K562 (cell line): Measurements from ENCODE around the gene ARHGAP42. TPM values are rescaled to one million over a fixed set of nuclear protein-coding genes. Genes with fewer than 3 reads are reported as not detected.

Experiments used
- ATAC-seq: fragments of 200-7000 bp; cut with Tn5 transposase; 3 replicates; pipeline ENCODE4 v1.9.1; 2020; ENCODE audit warnings: moderate library complexity
- BruUV-seq: library from RNA; stranded (reverse); fragments of 400-500 nt; replicated peaks from 2 replicates; lab custom pipeline; 2021; lab: Mats Ljungman, UMichigan
- CTCF ChIA-PET: fragments of 300-600 bp; formaldehyde crosslinking; extraction: SDS; loops from one replicate; lab custom pipeline; 2021; ENCODE audit warnings: low intra/inter-chr PET ratio; lab: Yijun Ruan, JAX
- POLR2A ChIA-PET: fragments of 300-600, 350-650 bp; sonication (Branson Sonifier 250); formaldehyde crosslinking; extraction: SDS; loops from one replicate; lab custom pipeline; 2021; ENCODE audit warnings: antibody characterized with exemption, inconsistent platforms; lab: Yijun Ruan, JAX
- DNase-seq, 4 experiments: peaks; one replicate each; pipeline versions ENCODE4 v3.0.0 to v3.0.0-alpha.2; 2011 to 2018; ENCODE audit warnings: low spot score in 3 of 4, mixed read lengths in 3 of 4; ENCODE audit errors: extremely low read depth in 1 of 4
- FAIRE-seq: peaks from 2 replicates; lab custom pipeline; 2011; peaks lifted over from hg19 to GRCh38; lab: Jason Lieb, UNC
- H2AFZ ChIP-seq: 2 replicates; pipeline ENCODE4 v1.6.0; 2011; ENCODE audit warnings: low read depth, low read length, control low read depth, inconsistent platforms
- H3K27ac ChIP-seq: fragments of 200-600 bp; 3 replicates; pipeline ENCODE4 v1.8.0; 2011; ENCODE audit warnings: low read depth, mild to moderate bottlenecking, control low read depth, inconsistent platforms, low read length, moderate library complexity, mixed read lengths; ENCODE audit errors: extremely low read depth
- H3K27me3 ChIP-seq, 2 experiments: fragments of 300-600 bp in 1 of 2; 2 replicates in 1 of 2; 3 replicates in 1 of 2; pipeline versions ENCODE4 v1.6.0 to v1.8.0; 2011; ENCODE audit warnings: inconsistent platforms in 2 of 2, low read length in 2 of 2, mild to moderate bottlenecking in 1 of 2, mixed read lengths in 1 of 2, moderate library complexity in 1 of 2; ENCODE audit not compliant: control insufficient read depth in 2 of 2, insufficient read depth in 2 of 2
- H3K36me3 ChIP-seq: fragments of 300-600 bp; 3 replicates; pipeline ENCODE4 v1.8.0; 2011; ENCODE audit warnings: mild to moderate bottlenecking, low read length, inconsistent platforms; ENCODE audit not compliant: control insufficient read depth, insufficient read depth
- H3K4me1 ChIP-seq, 2 experiments: fragments of 200-600 bp in 1 of 2; replicated peaks in 1 of 2; 2 replicates in 1 of 2; 3 replicates in 1 of 2; pipeline versions ENCODE4 v1.5.1 to v1.8.0; 2011; ENCODE audit warnings: inconsistent platforms in 2 of 2, low read length in 2 of 2, mild to moderate bottlenecking in 1 of 2, mixed read lengths in 1 of 2, moderate library complexity in 1 of 2; ENCODE audit not compliant: control insufficient read depth in 2 of 2, insufficient read depth in 2 of 2
- H3K4me2 ChIP-seq: 2 replicates; pipeline ENCODE4 v1.6.1; 2011; ENCODE audit warnings: low read length, control low read depth, inconsistent platforms, mixed read lengths; ENCODE audit not compliant: insufficient read depth
- H3K4me3 ChIP-seq: fragments of 200-600 bp; sonication (generic), shearing (Covaris generic); 2 replicates; pipeline ENCODE4 v1.5.1; 2016; ENCODE audit warnings: control low read depth, inconsistent platforms
- H3K79me2 ChIP-seq: fragments of 200-600 bp; 3 replicates; pipeline ENCODE4 v1.8.0; 2011; ENCODE audit warnings: low read length, inconsistent platforms; ENCODE audit not compliant: control insufficient read depth, insufficient read depth
- H3K9ac ChIP-seq, 2 experiments: 2 replicates each; pipeline versions ENCODE4 v1.6.0 to v1.6.1; 2011; ENCODE audit warnings: low read depth in 2 of 2, low read length in 2 of 2, control low read depth in 1 of 2, inconsistent platforms in 1 of 2, mild to moderate bottlenecking in 1 of 2, mixed read lengths in 1 of 2; ENCODE audit not compliant: insufficient read depth in 1 of 2
- H3K9me1 ChIP-seq: one replicate; pipeline ENCODE4 v1.6.0; 2011; ENCODE audit warnings: inconsistent platforms, mild to moderate bottlenecking, low read length, moderate library complexity; ENCODE audit not compliant: control insufficient read depth, insufficient read depth
- H3K9me3 ChIP-seq: replicated peaks from 2 replicates; pipeline ENCODE4 v1.5.1; 2011; ENCODE audit warnings: low read depth, low read length, inconsistent platforms; ENCODE audit not compliant: control insufficient read depth, insufficient read depth
- H4K20me1 ChIP-seq: replicated peaks from 2 replicates; pipeline ENCODE4 v1.6.1; 2011; ENCODE audit warnings: low read length, inconsistent platforms, mixed read lengths; ENCODE audit not compliant: control insufficient read depth, insufficient read depth
- CEBPZ ChIP-seq: fragments of 150-350 bp; IDR thresholded peaks from 2 replicates; pipeline ENCODE4 v1.6.1; 2014; ENCODE audit warnings: low read depth, mild to moderate bottlenecking, low read length, borderline replicate concordance
- E2F6 ChIP-seq, 2 experiments: IDR thresholded peaks; 2 replicates each; pipeline ENCODE4 v1.6.1; 2011; ENCODE audit warnings: borderline replicate concordance in 1 of 2, control low read depth in 1 of 2, low read depth in 1 of 2, low read length in 1 of 2, mild to moderate bottlenecking in 1 of 2, mixed read lengths in 1 of 2, moderate library complexity in 1 of 2; ENCODE audit not compliant: insufficient read depth in 1 of 2, insufficient read length in 1 of 2, poor library complexity in 1 of 2, severe bottlenecking in 1 of 2; ENCODE audit errors: extremely low read depth in 1 of 2
- ELF4 ChIP-seq: fragments of 450-650 bp; formaldehyde crosslinking; IDR thresholded peaks from 2 replicates; pipeline ENCODE4 v1.4.0; 2022; ENCODE audit warnings: missing genetic modification characterization
- HMGN3 ChIP-seq: IDR thresholded peaks from 2 replicates; pipeline ENCODE4 v1.6.1; 2011; ENCODE audit warnings: borderline replicate concordance, low read depth, mild to moderate bottlenecking, mixed read lengths, low read length; ENCODE audit not compliant: insufficient read length; ENCODE audit errors: extremely low read depth
- LEF1 ChIP-seq: fragments of 450-650 bp; IDR thresholded peaks from 2 replicates; pipeline ENCODE4 v1.6.1; 2016; ENCODE audit warnings: mild to moderate bottlenecking
- PHF8 ChIP-seq: fragments of 200-600 bp; sonication (generic); IDR thresholded peaks from 2 replicates; pipeline ENCODE4 v1.6.1; 2012; ENCODE audit warnings: mixed run types, mild to moderate bottlenecking, inconsistent platforms, low read length, moderate library complexity, borderline replicate concordance
- PTTG1 ChIP-seq: fragments of 450-650 bp; IDR thresholded peaks from 2 replicates; pipeline ENCODE4 v1.6.1; 2016; ENCODE audit warnings: low read depth, mild to moderate bottlenecking, missing genetic modification characterization, missing compliant biosample characterization
- RBM39 ChIP-seq: fragments of 200-400 bp; formaldehyde crosslinking; optimal IDR thresholded peaks from 2 replicates; pipeline ENCODE3; 2018; ENCODE audit warnings: low read depth, low read length
- SP1 ChIP-seq: sonication (generic); formaldehyde crosslinking; IDR thresholded peaks from 2 replicates; pipeline ENCODE4 v1.8.1; 2022; ENCODE audit warnings: mild to moderate bottlenecking, missing genetic modification reagents
- STAG1 ChIP-seq: sonication (generic); formaldehyde crosslinking; IDR thresholded peaks from 2 replicates; pipeline ENCODE4 v1.5.0; 2020; ENCODE audit warnings: missing genetic modification reagents, borderline replicate concordance
- ZBED1 ChIP-seq: IDR thresholded peaks from 2 replicates; pipeline ENCODE4 v1.6.1; 2014
- ZFP91 ChIP-seq: sonication (generic); formaldehyde crosslinking; IDR thresholded peaks from 2 replicates; pipeline ENCODE4 v1.8.0; 2022; ENCODE audit warnings: mild to moderate bottlenecking, missing genetic modification reagents
- ZMIZ1 ChIP-seq, 2 experiments: fragments of 150-350 bp in 1 of 2; IDR thresholded peaks; 2 replicates each; pipeline ENCODE4 v1.6.1; 2012 to 2016; ENCODE audit warnings: low read depth in 2 of 2, low read length in 2 of 2, mild to moderate bottlenecking in 1 of 2, moderate library complexity in 1 of 2
- WGBS: fragments of 100-300 bp; shearing (Covaris generic); methylation state at CpG from one replicate; pipeline ENCODE4 v1.1.6; 2016; ENCODE audit warnings: low coverage, mixed read lengths; ENCODE audit not compliant: insufficient coverage; ENCODE audit errors: missing lambda C conversion rate; 5-methylcytosine and 5-hydroxymethylcytosine counted together
- in situ Hi-C: fragments of 300-500 bp; cut with MboI; formaldehyde crosslinking; loops from 4 replicates; pipeline ENCODE4 v1.15.0; 2018; ENCODE audit warnings: inconsistent platforms, mixed read lengths
- intact Hi-C: fragments of 100-400 bp; cut with micrococcal nuclease; formaldehyde crosslinking; loops from 2 replicates; pipeline ENCODE4 v1.14.2; 2022
- polyA plus RNA-seq, 8 experiments: library from polyadenylated mRNA; depleted of rRNA in 4 of 8; stranded (reverse) in 5 of 8; unstranded in 3 of 8; fragments of >200 nt; fragmentation: Nextera tagmentation in 2 of 8; fragmentation: Illumina TruSeq in 1 of 8; extraction: Ambion mirVana in 2 of 8; extraction: Trizol in 1 of 8; gene quantifications; 2 replicates each; pipeline versions ENCODE4 v1.2.1 to v1.2.3, GENCODE V29; 2011 to 2014; ENCODE audit warnings: inconsistent platforms in 1 of 8, missing spikeins in 1 of 8
- total RNA-seq, 7 experiments: library from RNA; depleted of rRNA in 6 of 7; stranded (reverse); fragments of >200 nt in 6 of 7; fragmentation: Illumina TruSeq in 2 of 7; extraction: Trizol in 2 of 7; gene quantifications; 2 replicates each; pipeline versions ENCODE4 v1.2.1 to v1.2.3, GENCODE V29; 2011 to 2021; ENCODE audit warnings: low replicate concordance in 1 of 7

The ARHGAP42 gene
- total and polyA plus RNA-seq, 9 of the 15 experiments (the other 6 are each of a cell fraction or from before 2014, with no cell fraction given) = 0.95 to 6.1 (median 2.4) TPM

GRCh38 chr11:100766764-100767163 lies 79.7 kb downstream of the ARHGAP42 start:
- CTCF ChIA-PET = no interaction called here
- DNase-seq (no peak), FAIRE-seq (no peak), ATAC-seq (no peak)
- Histone ChIP-seq H3K36me3 (no peaks in the 10 kb centered on the region), H3K9ac (no peak overlapping the region), H3K27me3 (no peaks in the 10 kb centered on the region), H3K4me1 (no peaks in the 10 kb centered on the region), H3K9me1 (no peaks in the 10 kb centered on the region), H3K79me2 (no peaks in the 10 kb centered on the region), H3K27ac (no peak overlapping the region), H3K9me3 (no peaks in the 10 kb centered on the region), H4K20me1 (no peaks in the 10 kb centered on the region), H3K4me2 (no peak overlapping the region), H3K4me3 (no peak overlapping the region), H2AFZ (no peak overlapping the region)
- BruUV-seq = no TSS peak
- POLR2A ChIA-PET = no interaction called here
- intact Hi-C loops (no loop called here), in situ Hi-C loops (no loop called here)
- WGBS = 26% methylated on average over 2 of the region's 2 CpGs
- no peak for TF ChIP-seq ZBED1
- TF ChIP-seq ELF4 (CRISPR knock-in tag) = no peak
- no peak for TF ChIP-seq PTTG1
- no peak for TF ChIP-seq CEBPZ
- TF ChIP-seq SP1 (CRISPR knock-in tag) = no peak
- no peak for TF ChIP-seq HMGN3
- no peak for TF ChIP-seq RBM39
- no peak for TF ChIP-seq ZFP91 (CRISPR knock-in tag)
- TF ChIP-seq STAG1 = no peak
- no peak for TF ChIP-seq LEF1
- TF ChIP-seq PHF8 = no peak
- no peak for TF ChIP-seq E2F6 (IDR thresholded peaks at IDR 0.05; ENCODE audit: borderline replicate concordance in 1 of 2, extremely low read depth in 1 of 2, insufficient read depth in 1 of 2, insufficient read length in 1 of 2, low read depth in 1 of 2, low read length in 1 of 2, poor library complexity in 1 of 2, severe bottlenecking in 1 of 2)
- TF ChIP-seq ZMIZ1 (IDR thresholded peaks at IDR 0.05; ENCODE audit: low read depth in 2 of 2, low read length in 2 of 2) = no peak
